ENCODE results near the gene HJV. TPM values are rescaled to one million over a fixed set of nuclear protein-coding genes. Genes with fewer than 3 reads are reported as not detected.

The HJV gene
- total and polyA plus RNA-seq, 2 of the 4 experiments (the other 2 are of a cell fraction) = not detected

GRCh38 chr1:145987926-145988325 lies 33.6 kb downstream of the HJV start:
- no peak overlapping the region for H3K23ac ChIP-seq (ENCODE audit: low read depth, low read length)
- POLR2A ChIA-PET (ENCODE audit: unreplicated experiment) = interaction anchor here (2.1 kb wide), 1 partner anchor 8 kb away, joined by 6 read pairs; no protein-coding TSS in a partner anchor

More at GRCh38 chr1:145987926-145988325, 33.6 kb downstream of the HJV start:
- peaks cover 13% of the 10 kb centered on the region for H3K4me1 ChIP-seq (ENCODE audit: control insufficient read depth, insufficient read depth, low read length)
- H3K4ac ChIP-seq (ENCODE audit: low read depth, low read length) = no peak overlapping the region
- H3K14ac ChIP-seq (replicated peaks; ENCODE audit: low read depth, low read length) = no peak overlapping the region
- H4K20me1 ChIP-seq (ENCODE audit: insufficient read depth, low read length) = no peaks in the 10 kb centered on the region
- no peak overlapping the region for H3K9ac ChIP-seq (ENCODE audit: low read depth, low read length)
- in situ Hi-C loops (cut with MboI; ENCODE audit: low sequenced_read_pairs) (no loop called here), dilution Hi-C loops (cut with HindIII; ENCODE audit: low sequenced_read_pairs, unreplicated experiment) (no loop called here), intact Hi-C loops (cut with micrococcal nuclease) (no loop called here)
- no peak overlapping the region for H3K27ac ChIP-seq (ENCODE audit: insufficient read depth, low read length)
- H2BK20ac ChIP-seq (ENCODE audit: low read depth, low read length) = no peak overlapping the region
- no peaks in the 10 kb centered on the region; the same call in 1 of the 2 replicates for H3K36me3 ChIP-seq (ENCODE audit: control insufficient read depth, insufficient read depth, low read length)
- no peaks in the 10 kb centered on the region for H3K9me3 ChIP-seq (ENCODE audit: control insufficient read depth, insufficient read depth, low read length)
- TF ChIP-seq FOS (IDR thresholded peaks at IDR 0.05; ENCODE audit: low read depth, low read length) (no peak), SMC3 (IDR thresholded peaks at IDR 0.05; ENCODE audit: low read depth, low read length) (no peak), CEBPB (IDR thresholded peaks at IDR 0.05; ENCODE audit: low read depth, low read length) (no peak), RFX5 (IDR thresholded peaks at IDR 0.05; ENCODE audit: low read depth, low read length) (no peak), MAFK (IDR thresholded peaks at IDR 0.05; ENCODE audit: low read depth, low read length) (no peak), MXI1 (IDR thresholded peaks at IDR 0.05; ENCODE audit: borderline replicate concordance, low read depth, low read length) (no peak), RAD21 (IDR thresholded peaks at IDR 0.05; ENCODE audit: low read length) (no peak), BHLHE40 (IDR thresholded peaks at IDR 0.05; ENCODE audit: low read depth, low read length) (no peak), MAZ (IDR thresholded peaks at IDR 0.05; ENCODE audit: borderline replicate concordance, low read depth, low read length) (no peak), ELK1 (IDR thresholded peaks at IDR 0.05; ENCODE audit: borderline replicate concordance, low read depth, low read length) (no peak), CHD1 (IDR thresholded peaks at IDR 0.05; ENCODE audit: low read depth, low read length) (no peak), CTCF (conservative IDR thresholded peaks at IDR 0.05; ENCODE audit: low read depth, low read length) (no peak), POLR2A (IDR thresholded peaks at IDR 0.05; ENCODE audit: low read depth, low read length) (no peak), NFE2L2 (IDR thresholded peaks at IDR 0.05; ENCODE audit: low read depth, low read length) (no peak), RCOR1 (IDR thresholded peaks at IDR 0.05; ENCODE audit: insufficient replicate concordance, low read length) (no peak)
- H2AFZ ChIP-seq (replicated peaks; ENCODE audit: low read length, poor library complexity) = no peak overlapping the region
- no peak overlapping the region for H2AK5ac ChIP-seq (ENCODE audit: low read depth, low read length)
- H2BK5ac ChIP-seq (ENCODE audit: low read depth, low read length, poor library complexity, severe bottlenecking) = no peak overlapping the region
- no peak for ATAC-seq (ENCODE audit: low read depth)
- no peak overlapping the region for H4K8ac ChIP-seq (ENCODE audit: low read depth in 2 of 2, low read length in 2 of 2)
- CTCF ChIA-PET = no interaction called here
- no peak overlapping the region for H2BK15ac ChIP-seq (ENCODE audit: low read depth, low read length)
- peaks cover 8% of the 10 kb centered on the region for H3K9me1 ChIP-seq (ENCODE audit: insufficient read depth, low read length)
- no peak overlapping the region for H4K91ac ChIP-seq (ENCODE audit: insufficient read depth, low read depth, low read length)
- no peaks in the 10 kb centered on the region for H3K27me3 ChIP-seq (ENCODE audit: control insufficient read depth, insufficient read depth, low read length)
- WGBS, 2 experiments (ENCODE audit: extremely low coverage in 2 of 2, insufficient read length in 1 of 2) = no CpG with 5 or more reads among the region's 1 CpG
- no peak overlapping the region for H3K56ac ChIP-seq (ENCODE audit: extremely low read depth, insufficient read depth, low read length)
- no peak overlapping the region for H3K18ac ChIP-seq (ENCODE audit: low read depth, low read length)
- no TSS peak for BruUV-seq (replicated peaks)
- H4K5ac ChIP-seq (ENCODE audit: low read depth, low read length) = no peak overlapping the region
- H3K79me1 ChIP-seq (ENCODE audit: low read depth in 1 of 2, low read length in 2 of 2) = peaks cover 0 to 8% of the 10 kb centered on the region in 2 experiments; a peak in 2 of 4 replicates
- H3K4me2 ChIP-seq (ENCODE audit: low read depth, low read length) = no peak overlapping the region
- H3K4me3 ChIP-seq (ENCODE audit: insufficient read depth, low read depth, low read length) = no peak overlapping the region
- no peak overlapping the region for H2BK120ac ChIP-seq (ENCODE audit: low read depth, low read length)
- no peak for DNase-seq
- H2AK9ac ChIP-seq (replicated peaks; ENCODE audit: low read depth, low read length, poor library complexity) = no peak overlapping the region

Data from IMR-90 (cell line).